OCI-LY7 (cell line): ENCODE data around the gene MARCHF11. TPM values are rescaled to one million over a fixed set of nuclear protein-coding genes. Genes with fewer than 3 reads are reported as not detected.

Experiments
- BruUV-seq: library from RNA; stranded (reverse); fragments of 400-500 nt; replicated peaks from 2 replicates; lab custom pipeline; 2021; lab: Mats Ljungman, UMichigan
- CTCF ChIA-PET: fragments of 300-600 bp; sonication (Branson Sonifier 250); formaldehyde crosslinking; loops from one replicate; lab custom pipeline; 2022; ENCODE audit warnings: antibody characterized with exemption; ENCODE audit not compliant: unreplicated experiment; lab: Charles Lee
- POLR2A ChIA-PET: fragments of 300-600 bp; sonication (Branson Sonifier 250); formaldehyde crosslinking; loops from one replicate; lab custom pipeline; 2022; ENCODE audit warnings: antibody characterized with exemption; lab: Charles Lee
- DNase-seq: peaks from one replicate; pipeline ENCODE4 v3.0.0-alpha.2; 2015; ENCODE audit warnings: low spot score
- H2AFZ ChIP-seq: fragments of 200-600 bp; sonication (generic), shearing (Covaris generic); 2 replicates; pipeline ENCODE4 v1.6.1; 2014; ENCODE audit warnings: mild to moderate bottlenecking, antibody characterized with exemption, low read length, moderate library complexity
- H3K27ac ChIP-seq: fragments of 200-600 bp; sonication (generic); 2 replicates; pipeline ENCODE4 v1.5.1; 2014; ENCODE audit warnings: mixed run types, low read depth, mild to moderate bottlenecking, moderate library complexity, low read length, inconsistent platforms; ENCODE audit not compliant: poor library complexity, severe bottlenecking
- H3K36me3 ChIP-seq: fragments of 200-600 bp; sonication (generic); 2 replicates; pipeline ENCODE4 v1.6.1; 2014; ENCODE audit warnings: mild to moderate bottlenecking, antibody characterized with exemption, low read length, moderate library complexity, mixed read lengths; ENCODE audit not compliant: insufficient read depth
- H3K4me1 ChIP-seq: fragments of 200-600 bp; sonication (generic); 2 replicates; pipeline ENCODE4 v1.5.1; 2014; ENCODE audit warnings: mild to moderate bottlenecking, low read length; ENCODE audit not compliant: insufficient read depth, poor library complexity, severe bottlenecking
- H3K4me2 ChIP-seq: fragments of 200-600 bp; sonication (generic); 2 replicates; pipeline ENCODE4 v1.6.1; 2014; ENCODE audit warnings: mild to moderate bottlenecking, low read length
- H3K4me3 ChIP-seq: fragments of 200-600 bp; sonication (generic); 2 replicates; pipeline ENCODE4 v1.5.1; 2014; ENCODE audit warnings: mild to moderate bottlenecking, low read depth, low read length; ENCODE audit not compliant: poor library complexity, severe bottlenecking
- H3K79me2 ChIP-seq: fragments of 200-600 bp; sonication (generic); 2 replicates; pipeline ENCODE4 v1.6.1; 2016; ENCODE audit warnings: low read depth, mild to moderate bottlenecking, low read length, moderate library complexity, mixed read lengths; ENCODE audit not compliant: insufficient read depth
- H3K9me2 ChIP-seq: fragments of 200-600 bp; sonication (generic); 2 replicates; pipeline ENCODE4 v1.6.1; 2016; ENCODE audit warnings: mild to moderate bottlenecking, low read length, mixed read lengths; ENCODE audit not compliant: insufficient read depth
- H3K9me3 ChIP-seq: fragments of 200-600 bp; sonication (generic); 2 replicates; pipeline ENCODE4 v1.6.1; 2014; ENCODE audit warnings: mild to moderate bottlenecking, mixed run types, low read length, mixed read lengths
- H4K20me1 ChIP-seq: fragments of 200-600 bp; sonication (generic); 2 replicates; pipeline ENCODE4 v1.6.1; 2014; ENCODE audit warnings: mild to moderate bottlenecking, antibody characterized with exemption, low read length, moderate library complexity, mixed read lengths; ENCODE audit not compliant: insufficient read depth
- CTCF ChIP-seq: fragments of 200-600 bp; sonication (generic); conservative IDR thresholded peaks from 2 replicates; pipeline ENCODE4 v1.5.1; 2014; ENCODE audit warnings: mild to moderate bottlenecking, antibody characterized with exemption, low read length, moderate library complexity, mixed read lengths
- EZH2phosphoT487 ChIP-seq: fragments of 200-600 bp; sonication (generic); IDR thresholded peaks from 2 replicates; pipeline ENCODE4 v1.6.1; 2018; ENCODE audit warnings: low read depth, borderline replicate concordance, mild to moderate bottlenecking, mixed run types, antibody characterized with exemption, low read length, moderate library complexity, mixed read lengths
- intact Hi-C: fragments of 100-400 bp; cut with micrococcal nuclease; formaldehyde crosslinking; loops from one replicate; pipeline ENCODE4 v1.10.0; 2022; ENCODE audit not compliant: unreplicated experiment
- total RNA-seq, 2 experiments: library from RNA; depleted of rRNA in 1 of 2; stranded (reverse); fragments of >200 nt in 1 of 2; shearing (Covaris generic) in 1 of 2; gene quantifications; 2 replicates each; pipeline ENCODE4 v1.2.3, GENCODE V29; 2014 to 2022

Gene MARCHF11
- total RNA-seq, 2 experiments from 2014 or later = not detected

DNA sequence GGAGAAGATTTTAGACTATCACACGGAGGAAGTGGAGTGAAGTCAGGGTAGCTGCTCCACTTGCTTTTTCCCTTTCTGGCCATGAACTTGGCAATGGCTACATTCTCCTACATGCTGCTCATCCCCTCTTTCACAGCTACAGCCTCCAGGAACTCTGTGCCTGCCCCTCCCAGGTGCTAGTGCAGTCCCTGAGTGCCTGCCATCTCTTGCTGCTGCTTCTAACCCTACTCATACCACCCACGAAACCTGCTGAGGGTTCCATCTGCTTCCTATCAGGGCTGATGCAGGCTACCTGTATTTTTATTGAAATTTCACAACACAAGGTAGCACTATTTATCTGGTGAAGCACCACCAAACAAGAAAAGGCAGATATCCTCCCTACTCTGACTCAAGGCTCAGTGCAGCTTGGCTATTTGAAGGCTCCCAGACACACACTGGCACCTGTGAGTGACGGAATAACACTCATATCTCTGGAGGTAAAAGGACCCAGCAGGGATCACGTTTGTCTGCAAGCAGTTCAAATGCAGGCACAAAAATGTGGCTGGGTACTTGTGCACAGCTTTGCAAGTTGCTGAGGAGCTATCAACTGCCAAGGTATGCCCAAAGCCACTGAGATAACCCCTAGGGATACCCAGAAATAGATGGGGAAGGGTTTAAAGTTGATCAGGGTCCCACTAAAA is 51.6 kb downstream of the MARCHF11 start:
- CTCF ChIA-PET = no interaction called here
- H3K27ac ChIP-seq = no peak overlapping the region
- H3K79me2 ChIP-seq = no peaks in the 10 kb centered on the region
- H2AFZ ChIP-seq = no peak overlapping the region
- no peaks in the 10 kb centered on the region for H3K9me2 ChIP-seq
- no peak for TF ChIP-seq EZH2phosphoT487
- no peak for TF ChIP-seq CTCF
- intact Hi-C loops = no loop called here
- no peaks in the 10 kb centered on the region for H3K9me3 ChIP-seq
- POLR2A ChIA-PET = no interaction called here
- H4K20me1 ChIP-seq = no peaks in the 10 kb centered on the region
- DNase-seq = no peak
- no peaks in the 10 kb centered on the region for H3K36me3 ChIP-seq
- no peak overlapping the region for H3K4me2 ChIP-seq
- H3K4me3 ChIP-seq = no peak overlapping the region
- H3K4me1 ChIP-seq = no peaks in the 10 kb centered on the region
- no TSS peak for BruUV-seq

DNA sequence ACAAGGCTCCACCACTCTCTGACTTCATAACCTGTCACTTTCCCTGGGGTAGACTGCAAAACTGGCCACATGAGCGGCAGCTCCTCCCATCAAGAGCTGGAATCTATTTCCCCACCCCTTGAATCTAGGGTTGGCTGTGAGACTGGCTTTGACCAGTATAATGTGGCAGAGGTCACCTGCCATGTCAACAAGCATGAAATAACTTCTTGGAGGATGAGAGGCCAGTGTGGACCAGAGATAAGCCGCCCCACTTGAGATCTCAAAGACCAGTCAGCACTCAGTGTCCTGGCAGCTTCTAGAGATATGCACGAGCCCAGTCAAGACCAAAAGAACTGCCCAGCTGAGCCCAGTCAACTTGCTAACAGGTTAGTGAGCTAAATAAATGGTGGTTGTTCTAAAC is 59.0 kb downstream of the MARCHF11 start:
- no peaks in the 10 kb centered on the region for H3K79me2 ChIP-seq
- no peaks in the 10 kb centered on the region for H4K20me1 ChIP-seq
- intact Hi-C loops = no loop called here
- no peaks in the 10 kb centered on the region for H3K4me1 ChIP-seq
- DNase-seq = no peak
- no peaks in the 10 kb centered on the region for H3K9me3 ChIP-seq
- no peaks in the 10 kb centered on the region for H3K9me2 ChIP-seq
- no peak overlapping the region for H3K4me3 ChIP-seq
- no peak overlapping the region for H3K27ac ChIP-seq
- TF ChIP-seq EZH2phosphoT487 (no peak), CTCF (no peak)
- ChIA-PET POLR2A (no interaction called here), CTCF (no interaction called here)
- no TSS peak for BruUV-seq
- no peak overlapping the region for H2AFZ ChIP-seq
- no peak overlapping the region for H3K4me2 ChIP-seq
- no peaks in the 10 kb centered on the region for H3K36me3 ChIP-seq

DNA sequence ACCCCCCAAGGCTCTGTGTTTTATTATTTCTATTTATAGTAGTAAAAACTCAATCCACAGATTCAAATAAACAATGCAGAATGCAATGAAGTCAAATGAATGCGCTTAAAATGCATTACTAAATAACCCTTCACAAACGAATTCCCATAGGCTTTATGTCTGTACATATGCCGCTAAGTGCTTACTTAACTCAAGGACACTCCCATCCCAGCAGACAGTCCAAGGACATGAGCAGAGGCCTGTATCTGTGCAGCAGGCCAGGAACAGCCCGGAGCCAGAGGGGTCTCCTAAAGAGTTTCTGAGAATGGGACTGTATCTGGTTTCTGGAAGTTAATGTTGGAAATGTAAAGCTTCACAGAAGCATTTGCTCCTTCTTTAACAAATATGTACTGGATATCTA is 59.8 kb downstream of the MARCHF11 start:
- Histone ChIP-seq H3K9me2 (no peaks in the 10 kb centered on the region), H3K36me3 (no peaks in the 10 kb centered on the region), H3K4me3 (no peak overlapping the region), H3K9me3 (no peaks in the 10 kb centered on the region), H3K4me1 (no peaks in the 10 kb centered on the region), H3K79me2 (no peaks in the 10 kb centered on the region), H3K4me2 (no peak overlapping the region), H4K20me1 (no peaks in the 10 kb centered on the region), H2AFZ (no peak overlapping the region), H3K27ac (no peak overlapping the region)
- intact Hi-C loops = no loop called here
- no peak for DNase-seq
- TF ChIP-seq EZH2phosphoT487 (no peak), CTCF (no peak)
- POLR2A ChIA-PET = no interaction called here
- BruUV-seq = no TSS peak
- CTCF ChIA-PET = no interaction called here
